GM12892 (cell line): ENCODE data around the gene VSTM4.

Source experiments
- POLR2A ChIP-seq: IDR thresholded peaks from 2 replicates; pipeline ENCODE4 v1.6.1; 2011; ENCODE audit warnings: low read depth, low read length, control low read depth
- POLR2AphosphoS5 ChIP-seq: IDR thresholded peaks from 2 replicates; pipeline ENCODE4 v1.6.1; 2011; ENCODE audit warnings: low read depth, low read length, control low read depth
- TAF1 ChIP-seq: IDR thresholded peaks from 2 replicates; pipeline ENCODE4 v1.6.1; 2011; ENCODE audit warnings: low read depth, mild to moderate bottlenecking, control low read depth, low read length, borderline replicate concordance

DNA sequence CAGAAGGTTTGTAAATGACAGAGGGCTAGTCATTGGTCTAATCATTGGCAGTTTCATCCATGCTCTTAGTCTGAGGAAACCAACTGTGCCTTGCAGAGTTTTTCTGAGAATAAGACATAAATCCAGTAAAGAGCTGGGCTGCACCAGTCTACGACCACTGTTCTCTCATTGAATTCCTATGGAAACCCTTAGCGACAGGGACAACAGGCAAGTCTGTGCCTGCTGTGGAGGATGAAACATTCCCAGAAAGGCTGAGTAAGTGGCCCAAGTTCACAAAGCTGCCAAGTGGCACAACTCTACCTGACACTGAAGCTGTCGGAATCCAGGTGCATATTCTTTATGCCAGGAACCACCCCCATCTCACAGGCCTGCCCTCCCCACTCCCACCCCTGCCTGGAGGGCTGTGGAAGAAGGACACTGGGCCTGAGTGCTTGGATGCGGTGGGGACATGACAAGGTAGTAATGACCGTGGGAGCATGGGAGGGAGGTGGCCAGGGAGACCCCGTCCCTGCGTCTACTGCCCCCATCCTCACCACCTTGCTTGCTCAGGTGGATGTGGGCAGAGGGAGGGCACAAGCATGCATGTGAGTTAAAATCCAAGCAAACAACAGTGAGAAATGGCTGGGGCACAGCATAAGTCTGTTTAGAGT lies 58.0 kb downstream of the VSTM4 start:
- TF ChIP-seq POLR2A (no peak), POLR2AphosphoS5 (no peak), TAF1 (no peak)
